Hepatocyte (in vitro differentiated cells): ENCODE results near the gene TMED10. TPM values are rescaled to one million over a fixed set of nuclear protein-coding genes. Genes with fewer than 3 reads are reported as not detected.

Experiments
- DNase-seq: peaks from one replicate; pipeline ENCODE4 v3.0.0-alpha.2; 2016; ENCODE audit warnings: low spot score
- H2AFZ ChIP-seq: fragments of 200-600 bp; sonication (generic); 2 replicates; pipeline ENCODE4 v1.6.0; 2016; ENCODE audit warnings: antibody characterized with exemption, mild to moderate bottlenecking
- H3K27ac ChIP-seq: fragments of 200-600 bp; sonication (generic); 2 replicates; pipeline ENCODE4 v1.5.1; 2016; ENCODE audit warnings: mild to moderate bottlenecking
- H3K27me3 ChIP-seq: fragments of 200-600 bp; sonication (generic); 2 replicates; pipeline ENCODE4 v1.6.1; 2016
- H3K36me3 ChIP-seq: fragments of 200-600 bp; sonication (generic); replicated peaks from 2 replicates; pipeline ENCODE4 v1.5.1; 2016; ENCODE audit warnings: low read depth; ENCODE audit not compliant: insufficient read depth
- H3K4me1 ChIP-seq: fragments of 200-600 bp; sonication (generic); 2 replicates; pipeline ENCODE4 v1.5.1; 2016; ENCODE audit warnings: mild to moderate bottlenecking, moderate library complexity; ENCODE audit not compliant: insufficient read depth
- H3K4me2 ChIP-seq: fragments of 200-600 bp; sonication (generic); 2 replicates; pipeline ENCODE4 v1.6.0; 2016
- H3K4me3 ChIP-seq: fragments of 200-600 bp; sonication (generic); 2 replicates; pipeline ENCODE4 v1.5.1; 2016; ENCODE audit warnings: mild to moderate bottlenecking
- H3K79me2 ChIP-seq: fragments of 200-600 bp; sonication (generic); 2 replicates; pipeline ENCODE4 v1.6.0; 2017; ENCODE audit warnings: mild to moderate bottlenecking
- H3K9me2 ChIP-seq: fragments of 200-600 bp; sonication (generic); replicated peaks from 2 replicates; pipeline ENCODE4 v1.6.0; 2017; ENCODE audit warnings: mild to moderate bottlenecking; ENCODE audit not compliant: insufficient read depth
- H3K9me3 ChIP-seq: fragments of 200-600 bp; sonication (generic); 2 replicates; pipeline ENCODE4 v1.5.1; 2016; ENCODE audit warnings: low read depth, mild to moderate bottlenecking
- H4K20me1 ChIP-seq: fragments of 200-600 bp; sonication (generic); 2 replicates; pipeline ENCODE4 v1.6.0; 2016; ENCODE audit warnings: mild to moderate bottlenecking; ENCODE audit not compliant: insufficient read depth, poor library complexity, severe bottlenecking
- CTCF ChIP-seq: fragments of 200-600 bp; sonication (generic); IDR thresholded peaks from 2 replicates; pipeline ENCODE4 v1.5.1; 2016; ENCODE audit warnings: antibody characterized with exemption, mild to moderate bottlenecking; ENCODE audit not compliant: poor library complexity
- EZH2 ChIP-seq: fragments of 200-600 bp; sonication (generic); IDR thresholded peaks from 2 replicates; pipeline ENCODE4 v1.6.1; 2016; ENCODE audit warnings: antibody characterized with exemption, mild to moderate bottlenecking, borderline replicate concordance
- EZH2phosphoT487 ChIP-seq: fragments of 200-600 bp; sonication (generic); IDR thresholded peaks from one replicate; pipeline ENCODE4 v1.6.1; 2018; ENCODE audit warnings: antibody characterized with exemption, mild to moderate bottlenecking, low read depth, moderate library complexity; ENCODE audit not compliant: unreplicated experiment, severe bottlenecking
- WGBS: methylation state at CpG from one replicate; pipeline ENCODE4 v1.1.6; 2016; ENCODE audit warnings: low lambda C conversion rate; ENCODE audit errors: missing lambda C conversion rate; 5-methylcytosine and 5-hydroxymethylcytosine counted together
- polyA plus RNA-seq: library from polyadenylated mRNA; unstranded; fragments of >200 nt; fragmentation: Nextera tagmentation; extraction: Ambion mirVana; gene quantifications from 2 replicates; pipeline ENCODE4 v1.2.1, GENCODE V29; 2016
- total RNA-seq: library from RNA; depleted of rRNA; stranded (reverse); fragments of >200 nt; gene quantifications from 2 replicates; pipeline ENCODE4 v1.2.3, GENCODE V29; 2014

TMED10 gene
- total and polyA plus RNA-seq, 2 experiments from 2014 or later = 375 to 390 TPM

- Histone ChIP-seq H3K9me3 (no peaks in the 10 kb centered on the region), H3K9me2 (no peaks in the 10 kb centered on the region), H3K4me3 (no peak overlapping the region), H3K4me1 (no peaks in the 10 kb centered on the region), H3K79me2 (no peaks in the 10 kb centered on the region), H4K20me1 (no peaks in the 10 kb centered on the region), H2AFZ (no peak overlapping the region), H3K36me3 (no peaks in the 10 kb centered on the region), H3K27me3 (no peaks in the 10 kb centered on the region), H3K27ac (no peak overlapping the region), H3K4me2 (no peak overlapping the region)
- TF ChIP-seq EZH2phosphoT487 (no peak), EZH2 (no peak), CTCF (no peak)
- 80% methylated on average over 2 of the region's 2 CpGs for whole genome bisulfite sequencing
- no peak for DNase-seq
Observed at GRCh38 chr14:75109877-75110276, 66.5 kb downstream of the TMED10 start.

GRCh38 chr14:75107186-75107585 lies 69.2 kb downstream of the TMED10 start:
- H3K4me2 ChIP-seq = no peak overlapping the region
- TF ChIP-seq EZH2phosphoT487 (no peak), EZH2 (no peak), CTCF (no peak)
- 77% methylated on average over 3 of the region's 3 CpGs for WGBS
- H3K36me3 ChIP-seq = no peaks in the 10 kb centered on the region
- no peaks in the 10 kb centered on the region for H3K27me3 ChIP-seq
- H3K4me1 ChIP-seq = no peaks in the 10 kb centered on the region
- H3K79me2 ChIP-seq = no peaks in the 10 kb centered on the region
- no peak overlapping the region for H2AFZ ChIP-seq
- H3K9me3 ChIP-seq = no peaks in the 10 kb centered on the region
- no peak overlapping the region for H3K27ac ChIP-seq
- no peak for DNase-seq
- H3K9me2 ChIP-seq = no peaks in the 10 kb centered on the region
- H4K20me1 ChIP-seq = no peaks in the 10 kb centered on the region
- no peak overlapping the region for H3K4me3 ChIP-seq

GRCh38 chr14:75101491-75101890 lies 74.9 kb downstream of the TMED10 start:
- Histone ChIP-seq H3K36me3 (no peaks in the 10 kb centered on the region), H3K4me3 (no peak overlapping the region), H3K9me3 (no peaks in the 10 kb centered on the region), H3K79me2 (no peaks in the 10 kb centered on the region), H3K27me3 (no peaks in the 10 kb centered on the region), H2AFZ (no peak overlapping the region), H3K4me2 (no peak overlapping the region), H4K20me1 (no peaks in the 10 kb centered on the region), H3K4me1 (peaks cover 3% of the 10 kb centered on the region), H3K27ac (no peak overlapping the region), H3K9me2 (no peaks in the 10 kb centered on the region)
- no peak for DNase-seq
- TF ChIP-seq CTCF = no peak
- no peak for TF ChIP-seq EZH2phosphoT487
- TF ChIP-seq EZH2 = no peak
- WGBS = 75% methylated on average over 4 of the region's 4 CpGs

- no peak overlapping the region for H3K4me3 ChIP-seq
- DNase-seq = no peak
- no peaks in the 10 kb centered on the region for H3K9me2 ChIP-seq
- H3K27me3 ChIP-seq = no peaks in the 10 kb centered on the region
- H3K27ac ChIP-seq = no peak overlapping the region
- no peaks in the 10 kb centered on the region for H3K9me3 ChIP-seq
- TF ChIP-seq EZH2 (no peak), CTCF (no peak), EZH2phosphoT487 (no peak)
- no peaks in the 10 kb centered on the region for H3K36me3 ChIP-seq
- no peaks in the 10 kb centered on the region for H4K20me1 ChIP-seq
- H2AFZ ChIP-seq = no peak overlapping the region
- WGBS = 50% methylated on average over 1 of the region's 1 CpG
- peaks cover 3% of the 10 kb centered on the region for H3K4me1 ChIP-seq
- no peaks in the 10 kb centered on the region for H3K79me2 ChIP-seq
- H3K4me2 ChIP-seq = no peak overlapping the region
Observed at GRCh38 chr14:75098682-75099081, 77.7 kb downstream of the TMED10 start.
